HG03139 (cell line): ENCODE data around the gene ARHGEF11.

ENCODE experiments used
- ATAC-seq: cut with Tn5 transposase; IDR thresholded peaks from one replicate; pipeline ENCODE4 v1.9.1; 2021; ENCODE audit not compliant: unreplicated experiment

ARHGEF11 gene

GRCh38 chr1:156898161-156898566 is 147.4 kb downstream of the ARHGEF11 start:
- ATAC-seq = no peak

DNA sequence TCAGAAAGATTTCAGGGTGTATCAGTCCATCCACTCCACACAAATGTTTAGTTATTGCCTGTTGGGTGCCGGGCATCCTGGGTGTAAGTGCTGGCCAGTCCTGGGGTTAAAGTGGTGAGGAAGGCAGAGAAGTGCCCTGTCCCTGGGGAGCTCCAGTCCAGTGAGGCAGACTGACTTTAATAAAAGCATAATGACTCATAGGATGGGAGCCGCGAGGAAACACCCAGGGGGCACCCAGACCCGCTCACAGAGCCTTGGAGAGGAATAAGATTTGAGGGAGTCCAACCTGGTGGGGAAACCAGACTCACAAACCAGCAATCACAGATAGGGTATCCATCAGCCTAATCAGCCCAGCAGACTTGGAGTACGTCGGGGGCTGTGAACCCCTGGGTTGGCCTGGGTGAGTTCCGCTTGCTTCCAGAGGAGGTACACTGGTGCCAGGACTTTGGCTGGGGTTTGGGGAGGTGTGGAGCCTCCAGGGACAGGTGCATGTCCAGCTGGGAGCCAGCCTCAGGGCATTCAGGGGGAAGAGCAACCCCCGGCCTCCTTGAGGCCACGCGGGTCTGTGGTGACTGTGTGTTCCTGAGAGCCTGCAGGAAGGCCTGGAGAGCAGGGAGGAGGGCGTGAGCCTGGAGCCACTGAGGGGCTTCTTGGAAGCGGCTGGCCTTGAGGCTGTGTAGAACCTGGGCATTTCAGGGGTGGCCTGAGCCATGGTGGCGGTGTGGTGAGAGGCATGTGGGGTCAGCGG is 148.3 kb downstream of the ARHGEF11 start:
- no peak for ATAC-seq

DNA sequence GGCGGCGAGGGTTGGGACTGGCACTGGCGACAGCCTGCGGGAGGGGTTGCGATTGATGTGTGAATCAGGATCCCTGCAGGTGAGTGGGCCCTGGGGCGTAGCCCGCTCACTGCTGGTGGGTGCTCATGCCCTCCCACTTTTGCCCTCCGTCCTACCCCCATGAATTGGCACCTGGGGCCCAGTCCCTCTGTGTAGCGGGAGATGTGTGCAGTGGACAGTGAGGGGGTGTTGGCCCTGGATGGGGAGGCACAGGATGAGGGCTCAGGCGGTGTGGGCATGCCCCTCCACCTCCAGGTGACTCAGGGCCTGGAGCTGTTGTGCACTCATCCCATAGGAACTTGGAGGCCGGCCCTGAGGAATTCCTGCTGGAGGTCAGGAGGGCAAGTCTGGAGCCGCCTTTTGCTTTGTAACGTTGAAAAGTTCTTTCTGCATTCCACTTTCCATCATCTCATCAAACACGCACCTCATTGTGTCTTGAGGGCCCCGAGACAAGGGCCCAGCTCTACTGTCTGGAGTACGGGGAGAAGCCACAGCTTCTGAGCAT is 149.0 kb downstream of the ARHGEF11 start:
- ATAC-seq = no peak

DNA sequence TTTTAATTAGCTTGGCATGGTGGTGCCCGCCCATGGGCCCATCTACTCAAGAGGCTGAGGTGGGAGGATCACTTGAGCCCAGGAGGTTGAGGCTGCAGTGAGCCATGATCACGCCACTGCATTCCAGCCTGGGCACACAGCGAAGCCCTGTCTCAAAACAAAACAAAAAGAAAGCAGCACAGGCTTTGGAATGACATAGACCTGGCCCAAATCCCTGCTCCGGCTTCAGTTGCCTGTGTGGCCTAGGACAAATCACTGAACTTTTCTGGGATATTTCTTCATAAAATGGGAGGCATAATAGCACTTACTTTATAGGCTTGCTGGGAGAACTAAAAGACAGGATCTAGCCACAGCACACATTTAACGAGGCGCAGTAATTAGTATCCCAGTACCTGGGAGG is 149.6 kb downstream of the ARHGEF11 start:
- ATAC-seq = no peak

DNA sequence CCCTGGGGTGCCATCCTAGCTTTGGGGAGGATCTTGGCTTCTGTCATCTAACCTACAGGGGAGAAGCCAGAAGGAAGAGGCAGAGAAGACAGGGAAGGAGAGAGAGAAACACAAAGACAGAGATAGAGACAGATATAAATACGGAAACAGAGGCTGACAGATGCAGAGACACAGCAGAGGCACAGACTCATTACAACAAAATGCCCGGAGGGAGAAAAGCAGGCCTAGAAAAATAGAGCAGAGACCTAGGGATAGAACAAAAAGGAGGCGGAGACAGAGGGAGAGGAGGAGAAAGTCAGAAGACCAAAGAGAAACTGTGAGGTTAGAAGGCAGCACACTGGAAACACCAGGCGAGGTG is 150.1 kb downstream of the ARHGEF11 start:
- no peak for ATAC-seq

DNA sequence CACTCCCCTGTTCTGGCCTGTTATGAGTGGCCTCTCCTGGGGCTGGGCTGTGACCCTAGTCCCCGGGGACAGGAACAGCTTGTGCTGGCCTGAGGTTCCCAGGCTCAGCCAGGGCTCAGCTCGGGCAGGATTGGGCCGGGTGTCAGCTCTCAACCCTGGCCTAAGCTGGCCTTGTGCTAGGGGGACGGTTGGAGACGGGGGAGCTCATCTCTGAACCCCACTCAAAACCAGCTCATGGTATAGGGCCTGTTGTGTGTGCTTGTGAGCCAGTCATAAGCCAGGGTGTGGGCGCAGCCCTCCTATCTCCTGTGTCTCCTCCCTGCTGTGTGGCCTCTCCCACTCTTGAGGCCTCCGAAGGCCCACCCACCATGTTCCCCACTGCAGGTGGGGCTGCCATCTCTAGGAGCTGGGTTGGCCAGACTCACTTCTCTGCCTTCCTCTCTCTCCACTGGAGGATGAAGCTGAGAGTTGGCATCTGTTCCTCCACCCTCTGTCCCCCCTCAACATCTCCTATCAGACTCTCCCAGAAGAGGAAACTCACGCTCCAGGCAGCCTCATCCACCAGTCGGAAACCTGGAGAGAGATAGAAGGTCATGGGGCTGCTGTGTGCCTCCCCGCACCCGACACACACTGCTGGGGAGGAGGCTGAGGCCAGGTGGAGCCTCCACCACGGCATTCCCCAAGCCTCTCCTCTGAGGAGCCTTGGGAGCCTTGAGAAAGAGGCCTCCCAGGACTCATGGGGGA is 150.7 kb downstream of the ARHGEF11 start:
- ATAC-seq = no peak

DNA sequence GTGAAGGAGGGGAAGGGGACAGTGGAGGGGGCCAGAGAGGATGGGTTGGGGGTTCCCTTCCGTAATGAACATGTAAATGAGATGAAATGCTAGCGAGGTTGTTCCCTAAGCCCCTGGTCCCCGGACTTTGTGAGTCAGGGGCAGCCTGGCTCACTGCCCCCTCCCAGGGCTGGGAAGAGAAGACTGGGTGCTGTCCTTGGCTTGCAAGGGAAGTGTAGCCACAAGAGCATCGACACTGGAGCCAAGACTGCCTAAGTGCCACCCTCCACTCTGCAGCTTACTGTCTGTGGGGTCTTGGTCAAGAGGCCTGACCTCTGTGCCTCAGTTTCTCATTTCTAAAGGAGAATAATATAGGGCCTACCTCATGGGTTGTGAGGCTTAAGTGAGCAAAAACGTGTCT is 151.5 kb downstream of the ARHGEF11 start:
- ATAC-seq = no peak

- no peak for ATAC-seq
These were observed 152.2 kb downstream of the ARHGEF11 start, which contains the start of gene PEAR1 for GRCh38 chr1:156893048-156893953. PEAR1 (plus strand) TSS chr1:156893718; CDS start chr1:156903927, 10,209 bp downstream.

GRCh38 chr1:156892190-156893047 is 153.1 kb downstream of the ARHGEF11 start:
- ATAC-seq = no peak

- ATAC-seq = no peak
These were observed 155.6 kb downstream of the ARHGEF11 start for GRCh38 chr1:156889802-156890580.

DNA sequence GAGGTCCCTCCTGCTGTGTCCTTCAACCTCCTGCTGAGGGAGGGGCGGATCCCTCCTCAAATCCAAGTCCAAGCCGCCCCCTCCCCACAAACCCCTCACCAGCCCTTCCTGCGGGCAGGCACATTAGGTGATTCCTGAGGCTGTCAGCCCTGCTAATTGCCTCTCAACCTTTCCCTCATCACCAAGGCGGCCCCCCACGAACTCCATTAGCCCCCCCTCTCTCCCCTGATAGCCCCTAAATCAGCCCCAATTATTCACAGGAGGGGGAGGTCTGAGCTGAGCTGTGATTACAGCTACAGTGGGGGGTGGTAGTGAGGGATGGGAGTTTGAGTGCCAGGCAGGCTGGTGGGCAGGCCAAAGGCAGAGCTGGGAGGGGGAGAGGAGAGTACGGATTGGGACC is 157.8 kb downstream of the ARHGEF11 start:
- no peak for ATAC-seq

DNA sequence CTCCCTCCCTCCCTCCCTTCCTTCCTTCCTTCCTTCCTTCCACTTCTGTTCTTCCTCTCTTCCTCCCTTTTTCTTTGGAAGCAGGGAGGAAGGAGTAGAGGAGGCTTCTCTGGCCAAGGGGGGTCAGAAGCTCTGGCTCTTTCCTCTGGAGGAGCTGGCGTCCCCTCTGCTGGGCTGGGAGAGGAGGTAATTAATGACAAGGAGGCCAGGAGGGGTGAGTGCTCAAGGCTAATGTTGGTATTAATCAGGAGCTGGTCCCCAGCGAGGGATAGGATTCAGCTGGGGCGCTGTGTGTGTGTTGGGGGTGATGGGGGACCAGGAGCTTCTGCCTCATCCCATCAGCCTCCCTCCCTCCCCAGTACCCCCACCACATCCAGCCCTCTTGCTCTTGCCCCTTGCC is 158.2 kb downstream of the ARHGEF11 start:
- ATAC-seq = no peak

- ATAC-seq = no peak
These were observed 158.8 kb downstream of the ARHGEF11 start for GRCh38 chr1:156886583-156887281.

GRCh38 chr1:156885880-156886355 is 159.6 kb downstream of the ARHGEF11 start:
- ATAC-seq = no peak

DNA sequence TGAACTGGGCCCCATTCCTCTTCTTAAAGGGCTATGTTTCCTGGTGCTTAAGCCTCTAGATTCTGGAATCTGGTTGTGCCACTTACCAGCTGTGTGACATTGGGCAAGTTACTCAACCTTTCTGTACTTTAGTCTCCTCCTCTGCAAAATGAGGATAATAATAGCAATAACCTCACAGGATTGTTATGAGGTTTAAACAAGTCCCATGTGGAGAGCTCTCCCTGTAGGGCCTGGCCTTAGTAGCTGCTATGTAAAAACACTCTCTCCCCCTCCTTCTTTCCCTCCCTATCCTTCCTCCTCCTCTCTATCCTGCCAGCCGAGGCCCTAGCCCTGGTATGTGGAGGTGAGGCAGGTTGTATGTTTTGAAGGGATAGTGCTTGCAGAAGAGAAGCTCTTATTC is 160.2 kb downstream of the ARHGEF11 start:
- ATAC-seq = no peak
